Osteocyte (in vitro differentiated cells): ENCODE results near the gene TM4SF18. TPM values are rescaled to one million over a fixed set of nuclear protein-coding genes. Genes with fewer than 3 reads are reported as not detected.
A peak's percentile ranks its signal among the peaks of the same experiment; 100 is the strongest.

ENCODE experiments used
- DNase-seq: peaks from one replicate; pipeline ENCODE4 v3.0.0; 2021; ENCODE audit warnings: mixed read lengths; ENCODE audit not compliant: unreplicated experiment; ENCODE audit errors: extremely low spot score
- H3K27ac Mint-ChIP-seq: one replicate; pipeline ENCODE4 v1.8.0; 2021; ENCODE audit warnings: mild to moderate bottlenecking, mixed read lengths; ENCODE audit not compliant: unreplicated experiment
- H3K27me3 Mint-ChIP-seq: one replicate; pipeline ENCODE4 v1.8.0; 2021; ENCODE audit warnings: mixed read lengths; ENCODE audit not compliant: unreplicated experiment
- H3K36me3 Mint-ChIP-seq: one replicate; pipeline ENCODE4 v1.8.0; 2021; ENCODE audit warnings: mixed read lengths; ENCODE audit not compliant: unreplicated experiment
- H3K4me1 Mint-ChIP-seq: one replicate; pipeline ENCODE4 v1.8.0; 2021; ENCODE audit warnings: mixed read lengths; ENCODE audit not compliant: unreplicated experiment
- H3K4me3 Mint-ChIP-seq: one replicate; pipeline ENCODE4 v1.8.0; 2021; ENCODE audit warnings: mild to moderate bottlenecking, moderate library complexity, mixed read lengths; ENCODE audit not compliant: unreplicated experiment
- H3K9me3 Mint-ChIP-seq: one replicate; pipeline ENCODE4 v1.8.0; 2021; ENCODE audit warnings: mixed read lengths; ENCODE audit not compliant: unreplicated experiment
- total RNA-seq: library from RNA; stranded (reverse); gene quantifications from 2 replicates; pipeline ENCODE4 v1.2.1, GENCODE V29; 2021
- TF ChIP-seq, protein P1 (sequence below): fragments of 200-600 bp; sonication (generic); IDR thresholded peaks from 2 replicates; pipeline ENCODE4 v1.5.0; 2021; ENCODE audit warnings: antibody characterized with exemption, mild to moderate bottlenecking, moderate library complexity

Gene TM4SF18
- total RNA-seq, 1 donor from 2014 or later = 2.2 TPM

DNA sequence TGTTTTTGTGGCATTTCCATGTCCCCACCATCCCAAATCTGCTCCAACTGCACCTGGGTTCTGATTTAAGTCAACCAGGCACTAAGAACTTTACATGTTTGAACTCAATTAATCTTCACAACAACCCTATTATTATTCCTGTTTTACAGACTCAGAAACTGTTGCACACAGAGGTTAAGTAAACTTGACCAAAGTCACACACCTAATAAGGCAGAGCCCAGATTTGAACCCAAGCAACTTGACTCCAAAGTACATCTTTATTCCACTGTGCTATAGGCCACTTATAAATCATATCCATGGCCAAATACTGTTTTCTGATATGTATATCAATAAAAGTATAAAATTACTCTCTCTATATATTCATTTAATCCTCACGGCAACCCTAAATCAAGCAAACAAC, 16.4 kb downstream of the TM4SF18 start:
- peaks cover 8% of the 10 kb centered on the region for H3K9me3 Mint-ChIP-seq
- H3K27me3 Mint-ChIP-seq = no peaks in the 10 kb centered on the region
- H3K36me3 Mint-ChIP-seq = peaks cover 5% of the 10 kb centered on the region
- no peak overlapping the region for H3K4me3 Mint-ChIP-seq
- no peak for DNase-seq
- H3K27ac Mint-ChIP-seq = peak overlapping the region; percentile 33
- peaks cover 44% of the 10 kb centered on the region for H3K4me1 Mint-ChIP-seq
- TF ChIP-seq, protein P1, sequence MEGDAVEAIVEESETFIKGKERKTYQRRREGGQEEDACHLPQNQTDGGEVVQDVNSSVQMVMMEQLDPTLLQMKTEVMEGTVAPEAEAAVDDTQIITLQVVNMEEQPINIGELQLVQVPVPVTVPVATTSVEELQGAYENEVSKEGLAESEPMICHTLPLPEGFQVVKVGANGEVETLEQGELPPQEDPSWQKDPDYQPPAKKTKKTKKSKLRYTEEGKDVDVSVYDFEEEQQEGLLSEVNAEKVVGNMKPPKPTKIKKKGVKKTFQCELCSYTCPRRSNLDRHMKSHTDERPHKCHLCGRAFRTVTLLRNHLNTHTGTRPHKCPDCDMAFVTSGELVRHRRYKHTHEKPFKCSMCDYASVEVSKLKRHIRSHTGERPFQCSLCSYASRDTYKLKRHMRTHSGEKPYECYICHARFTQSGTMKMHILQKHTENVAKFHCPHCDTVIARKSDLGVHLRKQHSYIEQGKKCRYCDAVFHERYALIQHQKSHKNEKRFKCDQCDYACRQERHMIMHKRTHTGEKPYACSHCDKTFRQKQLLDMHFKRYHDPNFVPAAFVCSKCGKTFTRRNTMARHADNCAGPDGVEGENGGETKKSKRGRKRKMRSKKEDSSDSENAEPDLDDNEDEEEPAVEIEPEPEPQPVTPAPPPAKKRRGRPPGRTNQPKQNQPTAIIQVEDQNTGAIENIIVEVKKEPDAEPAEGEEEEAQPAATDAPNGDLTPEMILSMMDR = no peak

DNA sequence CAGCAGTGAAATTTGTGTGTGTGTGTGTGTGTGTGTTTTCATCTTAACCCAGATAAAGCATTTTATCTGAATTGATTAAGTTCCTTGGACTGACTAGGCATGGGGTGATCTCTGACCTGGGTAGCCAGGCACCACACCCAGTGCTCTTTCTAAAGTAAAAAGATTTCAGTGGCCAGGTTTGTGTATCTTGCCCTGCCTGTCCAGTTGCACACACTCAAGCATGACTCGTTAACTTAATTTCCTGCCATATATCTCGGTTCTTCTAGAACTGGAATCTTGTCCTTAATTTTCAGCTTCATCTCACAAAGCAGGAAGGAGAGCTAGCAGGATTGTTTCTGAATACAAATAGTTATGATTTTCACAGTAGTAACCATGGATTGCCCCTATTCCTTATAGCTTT, 17.0 kb downstream of the TM4SF18 start:
- peaks cover 12% of the 10 kb centered on the region for H3K9me3 Mint-ChIP-seq
- no peak for DNase-seq
- peaks cover 6% of the 10 kb centered on the region for H3K36me3 Mint-ChIP-seq
- peaks cover 47% of the 10 kb centered on the region for H3K4me1 Mint-ChIP-seq
- no peak overlapping the region for H3K4me3 Mint-ChIP-seq
- H3K27ac Mint-ChIP-seq = peak overlapping the region; percentile 92
- TF ChIP-seq, protein P1 = no peak
- no peaks in the 10 kb centered on the region for H3K27me3 Mint-ChIP-seq

DNA sequence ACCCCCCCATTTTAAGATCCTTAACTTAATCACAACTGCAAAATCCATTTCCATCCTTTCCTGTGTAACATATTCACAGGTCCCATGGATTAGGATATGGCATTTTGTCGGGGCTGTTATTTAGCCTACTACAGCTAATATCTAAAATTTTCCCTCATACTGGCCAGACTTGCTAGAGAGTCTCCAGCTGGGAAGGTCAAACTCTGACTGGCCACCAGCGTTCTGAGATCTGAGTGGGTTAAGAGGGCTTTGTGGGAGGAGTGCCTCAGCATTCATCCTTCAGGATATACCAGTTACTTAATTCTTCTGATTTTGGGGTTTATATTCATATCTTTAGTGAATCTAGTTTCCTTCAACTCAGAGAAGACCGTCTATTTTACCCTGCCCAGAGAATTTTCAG, 17.7 kb downstream of the TM4SF18 start:
- Mint-ChIP-seq H3K27me3 (no peaks in the 10 kb centered on the region), H3K4me1 (peaks cover 54% of the 10 kb centered on the region), H3K36me3 (peaks cover 6% of the 10 kb centered on the region), H3K4me3 (no peak overlapping the region), H3K9me3 (peaks cover 12% of the 10 kb centered on the region), H3K27ac (peak overlapping the region; percentile 92)
- no peak for DNase-seq
- TF ChIP-seq, protein P1 = no peak

DNA sequence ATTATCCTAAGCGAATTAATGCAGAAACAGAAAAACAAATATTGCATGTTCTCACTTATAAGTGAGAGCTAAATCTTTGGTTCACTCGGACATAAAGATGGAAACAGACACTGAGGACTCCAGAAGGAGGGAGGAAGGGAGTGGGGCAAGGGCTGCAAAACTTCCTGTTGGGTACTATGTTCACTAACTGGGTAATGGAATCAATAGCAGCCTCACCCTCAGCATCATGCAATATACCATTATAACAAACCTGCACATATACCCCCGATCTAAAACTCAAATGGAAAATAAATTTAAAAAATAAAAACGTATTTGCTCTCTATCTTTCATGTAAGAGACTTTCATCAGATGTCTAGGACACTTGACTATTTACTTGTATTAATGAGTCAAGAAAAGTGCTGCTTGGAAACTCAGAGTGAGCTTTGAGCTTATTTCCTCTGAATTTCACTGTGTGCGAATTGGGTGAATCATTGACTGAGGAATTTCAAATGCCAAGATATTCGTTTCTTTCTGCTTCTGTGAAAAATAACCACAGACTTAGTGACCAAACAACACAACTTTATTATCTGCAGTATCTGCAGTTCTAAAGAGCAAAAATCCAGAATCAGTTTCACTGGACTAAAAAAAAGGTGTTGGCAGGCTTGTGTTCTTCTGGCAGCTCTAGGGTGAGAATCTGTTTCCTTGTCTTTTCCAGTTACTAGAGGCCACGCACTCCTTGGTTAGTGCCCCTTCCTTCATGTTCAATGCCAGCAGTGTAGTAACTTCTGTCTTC, 18.4 kb downstream of the TM4SF18 start:
- no peaks in the 10 kb centered on the region for H3K27me3 Mint-ChIP-seq
- H3K36me3 Mint-ChIP-seq = peaks cover 6% of the 10 kb centered on the region
- peak overlapping the region; percentile 92 for H3K27ac Mint-ChIP-seq
- TF ChIP-seq, protein P1 = no peak
- DNase-seq = no peak
- H3K4me3 Mint-ChIP-seq = no peak overlapping the region
- H3K4me1 Mint-ChIP-seq = peaks cover 61% of the 10 kb centered on the region
- peaks cover 12% of the 10 kb centered on the region for H3K9me3 Mint-ChIP-seq

DNA sequence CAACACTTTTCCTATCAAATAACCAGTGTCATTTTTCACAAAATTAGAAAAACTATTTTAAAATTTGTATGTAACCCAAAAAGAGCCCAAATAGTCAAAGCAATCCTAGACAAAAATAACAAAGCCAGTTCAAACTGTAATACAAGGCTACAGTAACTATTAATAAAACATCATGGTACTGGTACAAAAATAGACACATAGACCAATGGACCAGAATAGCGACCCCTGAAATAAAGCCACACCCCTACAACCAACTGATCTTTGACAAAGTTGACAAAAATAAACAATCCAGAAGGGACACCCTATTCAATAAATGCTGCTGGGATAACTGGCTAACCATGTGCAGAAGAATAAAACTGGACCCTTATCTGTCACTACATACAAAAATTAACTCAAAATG, 19.9 kb downstream of the TM4SF18 start:
- H3K36me3 Mint-ChIP-seq = peaks cover 6% of the 10 kb centered on the region
- TF ChIP-seq, protein P1 = no peak
- peaks cover 68% of the 10 kb centered on the region for H3K4me1 Mint-ChIP-seq

More for the DNA sequence above, 19.9 kb downstream of the TM4SF18 start:
- DNase-seq = no peak
- Mint-ChIP-seq H3K27ac (peak overlapping the region; percentile 25), H3K4me3 (no peak overlapping the region), H3K27me3 (no peaks in the 10 kb centered on the region), H3K9me3 (peaks cover 12% of the 10 kb centered on the region)
